GM21786 (cell line): ENCODE measurements around the gene HOXB3.
A peak's percentile ranks its signal among the peaks of the same experiment; 100 is the strongest.

Experiments
- ATAC-seq: cut with Tn5 transposase; IDR thresholded peaks from one replicate; pipeline ENCODE4 v1.9.1; 2021; ENCODE audit not compliant: unreplicated experiment

HOXB3 gene

DNA sequence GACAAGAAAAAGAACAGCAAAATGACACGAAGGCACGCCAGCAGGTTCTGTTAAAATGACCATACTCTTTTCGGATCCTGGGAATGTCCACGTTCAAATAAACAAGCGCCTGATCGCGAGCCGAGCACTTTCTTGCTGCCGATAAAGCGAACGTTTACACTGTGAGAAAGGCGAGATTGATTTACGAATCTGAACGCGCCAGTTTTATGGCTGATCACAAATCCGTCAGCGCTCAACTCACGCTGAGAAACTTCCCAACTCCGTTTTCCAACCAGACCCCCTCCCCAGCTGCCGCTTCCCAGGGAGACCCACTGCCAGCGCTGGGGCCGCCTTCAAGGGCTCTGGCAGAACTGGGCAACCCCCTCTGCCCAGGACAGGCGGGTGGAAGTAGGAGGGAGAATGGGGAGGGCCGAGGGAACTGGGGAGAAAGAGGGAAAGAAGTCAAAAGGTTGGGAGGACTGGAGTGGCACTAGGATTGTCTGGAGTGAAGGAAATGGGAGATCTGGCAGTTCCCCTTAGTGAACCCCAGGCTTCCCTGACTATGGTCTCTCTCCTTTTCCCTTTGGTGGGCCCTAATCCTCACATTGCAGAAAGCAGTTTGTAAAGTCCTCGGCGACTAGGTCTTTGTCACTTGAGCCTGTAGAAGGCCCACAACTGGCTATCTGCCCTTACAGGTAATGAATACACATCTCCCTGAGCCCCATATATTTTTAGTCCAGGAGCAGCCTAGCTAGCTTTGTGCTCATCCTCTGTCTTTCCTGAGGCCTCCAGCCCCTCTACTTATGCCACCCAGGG, 18.8 kb downstream of the HOXB3 start:
- ATAC-seq = no peak

DNA sequence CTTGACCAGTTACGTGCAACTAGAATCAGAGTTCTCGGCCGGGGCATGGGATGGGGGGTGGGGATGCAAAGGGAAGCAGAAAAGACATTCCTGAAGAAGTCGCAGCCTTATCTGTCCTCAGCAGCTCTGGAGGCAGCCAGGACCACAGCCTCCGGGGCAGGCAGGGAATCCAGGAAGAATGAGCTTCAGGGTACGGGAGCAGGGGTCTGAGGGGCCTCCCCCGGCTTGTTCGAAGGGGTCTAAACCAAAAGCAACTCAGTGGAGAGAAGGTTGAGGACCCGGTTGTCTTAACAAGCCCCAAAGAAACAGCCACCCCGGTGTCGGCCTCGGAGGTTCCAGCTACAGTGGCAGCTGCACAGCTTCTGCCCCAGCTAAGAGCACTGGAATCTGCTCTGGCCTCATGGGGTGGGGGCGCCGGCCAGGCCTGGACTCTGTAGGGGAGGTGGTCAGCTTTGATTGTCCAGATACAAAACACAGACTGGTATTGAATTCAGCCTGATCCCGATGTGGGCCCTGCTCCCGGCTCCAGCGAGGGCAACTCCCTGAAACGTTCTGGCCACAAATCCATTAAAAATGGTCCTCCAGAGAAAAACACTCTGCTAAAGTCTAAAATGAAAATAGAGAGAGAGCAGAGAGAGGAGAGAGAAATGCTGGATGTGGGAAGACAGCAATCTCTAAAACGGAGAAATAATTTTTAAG, 19.6 kb downstream of the HOXB3 start:
- ATAC-seq = no peak

DNA sequence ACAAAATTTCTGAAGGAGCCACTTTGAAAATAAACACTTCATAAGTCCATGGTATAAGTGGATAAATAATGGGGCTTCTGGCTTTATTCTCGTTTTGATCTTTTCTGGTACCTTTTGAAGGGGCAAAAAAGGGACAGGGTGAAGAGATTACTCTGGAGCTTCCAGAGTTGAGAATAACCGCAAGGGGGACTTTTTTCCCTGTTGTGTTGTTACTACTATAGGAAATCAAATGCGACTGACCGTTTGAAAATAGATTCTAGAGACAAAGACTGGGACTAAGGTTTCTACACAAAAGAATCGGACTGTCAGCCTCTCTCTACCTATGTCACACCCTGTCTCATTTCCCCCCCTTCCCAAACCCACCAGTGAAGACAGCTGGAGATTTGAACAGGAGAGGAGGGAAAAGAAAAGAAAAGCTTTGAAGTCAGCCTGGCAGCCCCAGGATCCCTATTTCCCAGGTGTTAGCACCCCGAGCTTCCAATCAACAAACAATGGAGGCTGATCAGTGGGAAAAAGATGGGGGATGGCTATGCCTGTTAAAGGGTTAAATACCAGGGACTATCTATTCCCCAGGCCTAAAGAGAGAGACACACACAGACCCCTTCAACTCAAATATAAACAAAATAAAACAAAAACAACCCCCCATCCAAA, 20.2 kb downstream of the HOXB3 start:
- no peak for ATAC-seq

DNA sequence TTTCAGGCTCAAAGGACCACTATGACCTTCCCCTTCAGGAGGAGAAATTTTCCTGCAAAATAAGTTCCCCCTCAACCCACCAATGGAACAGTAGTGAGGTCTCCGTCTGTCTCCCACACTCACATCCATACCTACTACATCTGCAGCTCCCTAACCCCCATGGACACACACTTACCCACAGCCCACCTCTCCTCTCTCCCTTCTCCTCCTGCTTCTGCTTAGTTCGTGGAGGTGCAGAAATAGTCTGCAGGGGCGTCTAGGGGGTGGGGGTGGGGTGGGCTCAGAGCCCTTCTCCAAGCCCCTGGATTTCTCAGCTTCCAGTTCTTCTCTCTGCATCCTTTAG, 20.8 kb downstream of the HOXB3 start:
- no peak for ATAC-seq

DNA sequence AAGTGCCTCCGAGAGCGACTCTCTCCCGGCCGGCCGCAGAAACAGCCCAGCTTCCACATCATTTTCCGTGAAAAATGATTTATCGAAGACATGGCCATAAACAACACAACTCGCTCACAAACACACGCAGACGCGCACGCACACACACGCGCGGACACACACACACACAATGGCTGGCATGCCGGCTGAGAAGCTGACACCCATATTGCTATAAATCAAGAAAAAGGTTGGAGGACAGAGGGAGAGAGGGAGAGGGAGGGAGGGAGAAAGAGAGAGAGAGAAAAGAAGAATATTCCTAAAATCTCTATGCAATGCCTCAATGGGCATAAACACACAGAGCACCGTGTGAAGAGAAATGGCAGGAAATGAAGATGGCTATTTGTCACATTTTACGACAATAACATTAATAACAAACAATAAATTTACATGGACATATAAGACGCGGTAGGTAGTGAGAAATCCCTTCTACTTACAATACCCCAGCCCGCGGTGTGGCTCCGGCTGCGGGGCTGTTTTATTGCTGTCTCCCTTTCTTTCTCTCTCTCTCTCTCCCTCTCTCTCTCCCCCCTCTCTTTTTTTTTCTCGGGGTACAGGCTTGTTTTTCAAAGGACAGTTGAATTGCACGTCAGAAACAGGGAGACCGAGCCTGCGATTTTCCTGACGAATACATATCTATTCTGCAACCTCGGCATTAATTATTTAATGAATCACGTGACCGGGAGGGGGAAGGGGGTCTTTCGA, 21.4 kb downstream of the HOXB3 start:
- no peak for ATAC-seq

DNA sequence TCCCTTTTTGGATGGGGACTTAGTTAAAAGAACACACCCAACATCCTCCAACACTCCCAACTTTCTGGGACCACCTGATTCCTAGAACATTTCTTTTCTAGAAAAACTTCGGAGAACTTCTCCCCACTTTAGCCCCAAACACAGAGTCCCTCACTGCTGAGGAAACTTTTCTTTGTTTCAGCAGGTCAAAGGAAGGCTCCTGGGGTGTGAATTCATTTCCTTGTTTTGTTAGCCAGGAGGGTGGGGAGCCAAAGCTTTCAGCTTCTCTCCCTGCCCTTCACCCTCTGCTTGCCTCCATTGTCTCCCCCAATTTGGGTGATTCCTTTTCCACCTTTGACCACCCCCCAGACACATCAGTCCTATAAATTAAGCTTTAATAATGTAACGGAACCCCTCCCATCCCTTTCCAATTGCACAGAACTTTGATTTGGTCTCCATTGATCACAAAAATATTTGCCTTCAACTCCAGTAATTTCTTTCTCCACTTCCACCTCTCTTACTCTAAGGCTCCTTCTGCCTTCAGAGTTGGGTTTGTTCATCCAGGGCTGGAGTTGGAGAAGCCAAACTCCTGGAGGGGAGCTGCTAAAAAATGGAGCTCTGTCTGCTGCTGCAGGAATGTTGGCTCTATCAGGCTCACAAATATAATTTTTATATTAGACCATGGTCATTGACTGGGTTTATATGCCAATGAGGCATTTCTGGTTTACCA, 22.2 kb downstream of the HOXB3 start:
- ATAC-seq = no peak

DNA sequence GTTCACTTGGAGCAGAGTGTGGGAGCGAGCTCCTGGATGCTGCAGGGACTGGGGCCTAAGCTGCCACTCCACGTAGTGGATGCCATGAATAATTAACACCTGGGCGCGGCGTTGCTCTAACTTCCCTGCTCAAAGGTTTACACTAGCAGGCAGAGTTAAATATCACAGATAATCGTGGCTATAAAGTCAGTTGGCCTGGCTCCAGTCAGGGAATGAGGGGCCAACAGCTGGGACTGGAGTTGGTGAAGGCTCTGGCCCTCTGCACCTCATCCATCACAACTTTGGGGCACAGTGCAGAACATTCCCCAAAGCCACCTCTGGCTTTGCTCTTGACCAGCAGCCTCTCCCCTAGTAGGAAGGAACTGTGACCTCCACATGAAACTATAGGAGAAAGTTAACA, 22.8 kb downstream of the HOXB3 start:
- ATAC-seq = no peak

DNA sequence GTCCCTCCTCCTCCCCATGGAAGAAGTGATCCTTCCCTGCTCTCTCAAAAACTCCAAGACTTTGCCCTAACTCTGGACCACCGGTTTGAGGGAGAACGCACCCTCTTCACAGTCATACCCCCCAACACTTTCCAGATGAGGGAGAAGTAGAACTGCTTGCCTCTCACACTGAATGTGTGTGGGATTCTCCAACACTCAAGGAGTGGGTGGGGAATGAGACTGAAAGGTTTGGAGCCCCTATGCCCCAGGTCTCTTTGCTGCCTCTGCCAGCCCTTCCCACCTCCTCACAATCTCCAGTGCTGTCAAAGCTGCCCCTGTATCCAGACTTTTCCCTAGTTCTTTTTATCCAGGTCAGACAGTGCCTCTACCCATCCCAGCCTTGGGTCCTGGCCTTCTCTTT, 23.3 kb downstream of the HOXB3 start:
- ATAC-seq = no peak

DNA sequence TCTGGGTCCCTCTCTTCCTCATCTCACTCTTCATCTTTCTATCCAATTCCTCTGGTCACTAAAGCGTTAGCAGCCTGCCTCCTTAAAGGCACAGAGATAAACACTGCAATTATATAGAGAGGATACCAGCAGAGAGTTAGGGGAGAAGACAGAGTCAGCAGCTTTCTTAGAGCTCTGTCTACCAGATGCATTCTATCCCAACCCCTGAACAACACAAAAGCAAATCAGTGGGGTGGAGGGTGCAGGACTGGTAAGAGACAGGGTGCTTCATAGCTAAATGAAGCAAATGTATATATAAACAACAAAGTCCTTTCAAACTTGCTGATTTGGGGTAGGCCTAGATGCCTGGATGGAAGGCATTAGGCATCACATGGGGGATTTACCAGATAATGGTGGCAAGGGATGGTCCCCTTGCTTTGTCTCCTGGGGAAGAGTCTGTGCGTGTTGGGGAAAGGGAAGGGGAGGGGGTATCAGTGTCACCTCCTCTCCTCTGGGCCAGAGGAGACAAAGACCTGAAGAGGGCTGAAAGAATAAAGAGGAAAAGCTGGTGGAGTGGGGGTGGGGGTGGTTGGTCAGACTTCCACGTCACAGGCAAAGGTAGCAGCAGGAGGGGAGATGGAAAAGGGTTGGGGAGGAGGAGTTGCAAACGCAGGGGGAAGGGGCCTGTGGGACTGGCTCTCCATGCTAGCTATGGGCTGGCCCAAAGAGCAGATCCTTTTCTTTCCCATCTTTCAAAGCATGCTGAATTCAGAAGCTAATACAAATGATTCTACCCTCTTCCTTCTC, 23.9 kb downstream of the HOXB3 start:
- no peak for ATAC-seq

DNA sequence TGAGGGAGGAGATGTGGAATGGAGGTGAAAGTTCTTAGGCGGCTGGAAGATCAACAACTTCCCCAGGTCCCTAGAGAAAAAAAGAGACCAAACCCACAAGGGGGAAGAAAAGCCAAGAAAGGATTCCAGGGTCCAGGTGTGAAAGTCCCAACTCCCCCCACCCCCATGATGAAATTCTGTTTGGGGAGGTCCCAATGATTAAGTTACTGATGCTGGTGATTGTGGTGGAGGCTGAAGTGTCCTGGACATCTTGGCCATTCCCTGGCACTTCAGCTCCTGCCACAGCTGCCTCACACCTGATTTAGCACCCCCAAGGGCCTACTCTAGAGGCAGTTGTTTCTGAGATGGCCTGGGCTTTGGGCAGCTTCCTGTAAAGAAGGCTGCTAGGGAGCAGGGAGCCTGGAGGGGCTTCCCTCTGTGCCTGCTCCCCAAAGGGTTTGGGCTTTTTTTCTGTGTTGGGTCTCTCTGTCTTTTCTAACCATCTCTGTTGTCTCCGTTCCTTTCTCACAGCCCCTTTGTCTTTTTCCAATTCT, 25.0 kb downstream of the HOXB3 start:
- no peak for ATAC-seq

DNA sequence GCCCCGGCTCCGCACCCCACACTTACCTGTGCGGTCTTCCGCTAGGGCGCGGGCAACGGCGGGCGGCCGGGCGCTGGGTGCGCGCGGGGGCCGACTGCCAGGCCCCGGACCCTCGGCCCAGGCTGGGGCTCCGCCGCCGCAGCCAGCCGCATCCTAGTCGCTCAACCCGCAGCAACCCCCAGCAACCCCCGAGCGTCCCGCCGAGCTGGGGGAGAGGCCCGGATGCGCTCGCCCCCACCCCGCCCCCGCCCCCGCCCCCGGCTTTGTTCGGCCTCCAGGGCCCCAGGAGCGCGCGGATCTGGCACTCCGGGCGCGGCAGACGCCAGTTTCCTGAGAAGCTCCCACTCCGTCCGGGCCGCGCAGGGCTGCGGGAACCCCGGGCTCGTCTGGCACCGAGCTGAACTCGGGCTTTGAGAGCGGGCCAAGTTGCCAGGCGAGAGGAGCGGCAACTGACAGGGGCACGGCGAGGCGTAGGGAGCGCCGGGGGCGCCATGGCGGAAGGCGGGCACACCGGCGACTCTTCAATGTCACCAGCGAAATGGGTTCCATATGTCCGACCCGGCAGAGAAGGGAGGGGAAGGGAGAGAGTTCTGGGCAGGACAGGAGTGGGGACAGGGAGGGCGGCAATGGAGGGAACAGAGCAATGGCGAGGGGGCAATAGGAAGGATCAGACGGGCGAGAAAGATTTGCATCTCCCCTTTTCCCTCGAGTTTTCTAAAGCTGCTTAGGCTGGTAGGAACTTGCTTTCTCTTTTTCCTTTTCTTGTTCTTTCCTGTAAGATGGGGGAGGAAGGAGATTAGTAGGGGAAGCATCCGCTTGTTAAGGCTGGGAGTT, 25.6 kb downstream of the HOXB3 start:
- ATAC-seq = no peak

DNA sequence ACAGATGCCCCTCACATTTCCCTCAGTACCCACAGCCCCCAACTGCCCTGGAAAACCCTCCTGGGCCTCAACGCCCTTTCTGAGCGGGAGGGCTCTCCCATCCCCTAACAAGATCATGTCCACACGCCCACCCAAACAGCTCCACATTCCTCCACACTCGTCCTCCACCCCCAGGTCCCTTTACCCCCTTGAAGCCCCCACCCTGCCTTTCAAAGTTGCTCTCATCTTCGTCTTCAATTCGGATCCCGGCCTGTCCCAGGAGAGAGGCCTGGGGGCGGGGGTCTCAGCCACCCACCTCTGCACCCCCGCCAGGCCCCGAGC, 26.2 kb downstream of the HOXB3 start:
- ATAC-seq = no peak

DNA sequence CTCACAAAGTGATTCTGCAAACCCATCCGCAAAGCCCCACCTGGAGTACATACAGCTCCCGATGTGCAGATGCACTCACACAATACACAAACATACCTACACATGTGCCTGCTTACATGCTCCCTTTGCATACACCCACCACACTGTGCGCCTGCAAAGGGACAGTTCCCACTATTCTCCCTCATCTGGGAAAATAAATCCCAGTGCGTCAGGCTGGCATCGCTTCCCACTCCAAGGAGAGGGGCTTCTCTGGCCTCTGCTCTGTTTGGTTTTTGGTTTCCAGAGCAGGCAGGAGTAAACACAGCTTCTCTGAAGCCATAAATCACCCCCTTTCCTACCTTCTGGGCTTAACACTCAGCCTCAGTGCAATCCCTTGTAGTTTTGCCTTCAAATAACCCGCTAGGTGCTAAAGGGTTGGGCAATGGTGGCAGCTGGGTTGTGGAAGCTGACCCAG, 26.6 kb downstream of the HOXB3 start:
- ATAC-seq = no peak

DNA sequence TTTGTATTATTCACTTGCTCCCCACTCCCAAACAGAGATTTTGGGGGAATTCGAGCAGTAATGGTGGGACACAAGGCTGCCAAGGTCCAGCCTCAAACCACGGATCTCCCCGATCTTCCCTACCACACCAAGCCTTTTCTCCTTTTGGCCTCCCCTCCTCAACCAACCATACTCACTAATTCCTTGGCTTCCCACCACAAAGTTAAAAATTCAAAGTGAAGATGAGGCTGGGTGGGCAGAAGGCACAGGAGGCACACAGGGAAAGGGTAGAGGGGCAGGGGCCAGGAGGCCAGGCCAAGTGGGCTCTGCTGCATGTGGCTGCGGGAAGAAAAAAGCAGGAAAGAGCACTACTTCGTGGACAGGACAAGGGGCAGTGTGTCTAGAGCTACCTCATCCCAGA, 27.1 kb downstream of the HOXB3 start:
- ATAC-seq = no peak

DNA sequence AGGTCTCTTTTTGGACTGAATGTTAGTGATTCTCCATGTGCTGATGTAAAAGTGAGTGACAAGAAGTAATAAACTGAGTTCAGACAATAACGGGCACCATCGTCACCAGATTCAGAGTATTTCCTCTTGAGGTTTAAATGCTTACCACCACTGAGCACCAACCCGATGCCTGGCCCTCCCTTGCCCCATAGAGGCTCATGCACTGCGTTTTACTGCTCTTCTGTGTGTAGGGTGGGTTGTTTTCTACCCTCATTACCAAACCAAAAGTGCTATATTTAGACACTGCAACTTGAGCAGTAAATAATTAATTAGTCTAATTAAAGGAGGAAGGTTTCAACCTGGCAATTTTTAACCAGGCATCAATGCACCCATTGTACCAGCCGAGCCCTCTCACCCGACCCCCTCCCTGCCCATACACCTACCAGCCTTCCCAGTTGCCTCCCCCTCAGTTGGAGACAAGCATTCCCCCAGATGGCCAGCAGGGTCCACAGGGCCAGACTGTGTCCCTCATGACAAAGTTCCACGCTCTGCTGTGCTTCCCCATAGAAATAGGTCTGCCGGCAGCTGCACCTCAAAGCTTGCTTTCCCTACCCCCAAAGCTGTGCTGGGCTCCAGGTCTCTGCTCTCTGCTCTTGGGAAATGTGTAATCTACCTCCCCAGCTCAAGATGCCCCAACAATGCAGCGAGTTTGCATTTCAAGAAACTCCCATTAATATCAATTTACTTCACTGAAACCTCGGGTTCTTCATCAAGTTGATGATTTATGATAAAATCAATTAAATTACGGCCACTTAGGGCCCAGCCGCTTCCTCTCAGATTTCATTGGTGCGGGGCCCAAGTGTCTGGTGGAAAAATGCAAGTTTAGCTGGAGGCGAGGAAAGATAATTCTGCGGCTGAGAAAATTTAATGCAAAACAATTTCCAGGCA, 27.9 kb downstream of the HOXB3 start:
- peak; percentile 60 for ATAC-seq

DNA sequence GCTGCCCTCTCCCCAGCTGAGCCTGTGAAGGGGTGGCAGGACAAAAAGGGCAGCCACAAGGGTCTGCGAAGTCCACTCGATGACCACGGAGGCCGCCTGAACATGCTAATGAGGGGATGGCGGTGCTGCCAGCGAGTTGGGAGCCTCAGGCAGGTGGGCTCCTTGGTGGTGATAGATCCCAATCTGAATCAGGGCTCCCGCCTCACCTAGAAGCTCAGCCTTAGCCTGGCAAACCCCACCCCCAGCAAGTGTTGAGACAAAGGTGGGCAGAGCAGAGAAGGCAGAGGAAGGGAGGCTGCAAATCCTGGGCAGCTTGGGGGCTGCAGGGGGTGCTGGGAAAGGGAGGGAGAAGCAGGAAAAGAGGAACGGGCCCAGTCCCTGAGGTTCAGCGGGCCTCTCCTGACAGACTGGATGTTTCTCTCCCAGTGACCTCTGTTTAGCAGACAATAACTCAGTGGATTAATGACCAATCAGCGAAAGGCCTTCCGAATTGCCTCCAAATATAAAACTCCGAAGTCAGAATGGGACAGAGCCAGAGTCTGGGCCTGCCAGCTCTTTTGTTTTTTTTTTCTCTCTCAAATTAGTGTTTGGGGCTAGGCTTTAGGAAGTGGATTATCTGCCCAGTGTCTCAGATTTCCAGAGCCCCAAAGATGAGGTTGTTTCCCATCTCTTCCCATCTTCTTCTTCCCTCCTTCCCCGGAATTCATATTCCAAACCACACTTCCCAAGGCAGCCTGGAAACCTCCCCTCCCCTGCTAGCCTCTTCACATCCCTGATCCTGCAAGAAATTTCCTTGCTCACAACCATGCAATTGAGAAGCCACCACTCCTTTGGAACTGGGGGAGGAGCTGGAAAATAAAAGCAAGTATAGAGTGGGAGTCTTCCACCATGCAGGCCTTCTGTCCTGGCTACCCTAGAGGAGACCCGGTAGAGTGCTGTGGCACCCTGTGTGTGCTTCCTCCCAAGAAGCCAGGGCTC, 29.9 kb downstream of the HOXB3 start:
- ATAC-seq = no peak
